ENCODE results near the gene HSD11B2.

HSD11B2 gene

GRCh38 chr16:67436640-67437193 is 5.8 kb downstream of the HSD11B2 start:
- DNase-seq, result no peak

- no peak for DNase-seq
Measured at GRCh38 chr16:67437513-67437912, 6.6 kb downstream of the HSD11B2 start.

DNA sequence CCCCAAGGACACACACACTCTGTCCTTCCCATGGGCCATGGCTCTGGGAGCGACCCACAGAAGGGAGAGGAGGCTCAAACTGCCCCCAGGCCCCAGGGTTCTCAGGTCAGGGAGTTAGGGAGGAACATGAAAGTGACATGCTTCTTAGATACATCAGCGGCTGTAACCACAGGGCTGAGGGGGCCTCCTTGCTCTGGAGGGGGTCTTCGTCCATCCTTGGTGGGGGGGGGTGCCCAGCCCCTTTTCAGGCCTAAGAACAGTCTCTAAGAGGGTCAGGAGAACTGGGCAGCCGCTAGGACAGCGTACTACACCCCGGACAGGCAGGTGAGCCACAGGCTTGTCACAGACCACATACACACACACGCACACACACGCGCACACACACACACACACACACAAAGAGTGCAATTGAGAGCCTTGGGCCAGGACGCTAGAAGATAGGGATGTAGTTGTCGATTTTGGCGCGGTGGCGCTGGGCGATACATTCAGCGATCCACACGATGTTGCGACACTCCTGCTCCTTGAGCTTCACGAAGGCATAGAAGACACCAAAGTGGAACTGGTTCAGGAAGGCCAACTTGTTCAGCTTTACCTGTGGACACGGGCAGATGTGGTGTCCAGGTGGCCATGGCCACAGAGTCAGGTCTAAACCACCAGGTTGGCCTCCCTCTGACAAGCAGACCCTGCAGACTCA is 7.3 kb downstream of the HSD11B2 start:
- DNase-seq, result no peak

DNA sequence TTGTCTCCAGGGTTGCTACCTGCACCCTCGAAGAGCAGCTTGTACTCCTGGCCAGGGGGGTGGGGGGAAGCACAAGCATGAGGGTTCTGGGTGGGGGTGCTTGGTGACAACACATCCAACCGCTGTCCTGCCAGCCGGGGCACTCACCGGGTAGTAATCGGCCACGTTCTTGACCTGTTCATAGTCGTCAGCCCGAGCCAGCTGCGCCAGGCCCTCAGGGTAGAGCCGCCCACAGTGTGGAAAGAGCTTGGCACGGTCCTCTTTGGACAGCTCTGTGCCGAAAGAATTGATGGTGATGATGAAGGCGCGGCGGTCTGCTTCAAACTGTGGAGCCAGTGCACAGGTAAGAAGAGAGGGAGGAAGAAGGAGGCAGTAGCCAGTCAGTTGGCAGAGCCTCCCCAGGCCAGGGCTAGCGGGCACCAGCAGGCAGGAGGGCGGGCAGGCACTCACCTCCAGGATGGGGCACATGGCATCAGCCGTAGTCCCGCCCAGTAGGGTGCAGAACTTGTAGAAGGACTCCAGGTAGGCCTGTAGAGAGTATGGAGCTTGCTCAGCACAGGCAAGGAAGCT is 8.0 kb downstream of the HSD11B2 start:
- no peak for DNase-seq

DNA sequence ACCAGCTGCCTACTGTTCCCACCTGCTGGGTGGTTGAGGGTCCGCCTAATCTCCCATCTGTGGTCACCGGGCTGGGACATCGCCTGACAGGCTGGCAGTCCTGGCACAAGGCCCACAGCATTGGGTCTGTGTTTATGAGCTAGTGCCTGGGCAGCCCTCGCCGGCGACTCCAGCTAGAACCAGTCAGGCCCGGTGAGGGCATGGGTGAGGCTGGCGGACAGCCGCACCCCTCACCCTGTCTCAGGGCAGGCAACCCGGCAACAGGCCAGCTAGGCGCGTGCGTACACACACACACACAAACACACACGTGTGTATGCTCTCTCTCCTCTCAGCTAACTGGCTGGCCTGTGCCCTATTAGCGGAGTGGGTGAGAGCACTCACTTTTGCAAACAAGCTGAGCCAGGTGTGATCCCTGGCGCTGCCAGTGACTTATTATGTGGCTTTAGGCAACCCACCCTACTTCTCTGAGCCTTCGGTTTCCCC is 10.4 kb downstream of the HSD11B2 start:
- peak; percentile 24 for DNase-seq

DNA sequence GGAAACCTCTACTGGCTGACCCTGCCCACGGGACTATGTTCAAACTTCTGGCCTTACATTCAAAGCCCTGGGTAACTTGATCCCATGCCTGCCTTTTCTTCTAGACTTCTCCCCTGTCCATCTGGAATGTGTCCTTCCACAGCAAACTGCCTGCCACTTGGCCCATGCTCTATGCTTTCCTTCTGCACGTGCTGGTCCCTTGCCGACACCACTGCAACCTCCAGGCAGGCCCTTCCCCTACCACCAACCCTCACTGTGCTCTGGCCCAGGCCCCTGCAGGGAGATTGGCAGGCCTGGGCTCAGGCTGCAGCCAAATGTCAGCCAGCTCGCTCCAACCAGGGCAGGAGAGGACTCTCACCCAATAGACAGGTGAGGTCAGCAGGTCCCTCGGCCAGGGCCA is 11.0 kb downstream of the HSD11B2 start:
- no peak for DNase-seq

DNA sequence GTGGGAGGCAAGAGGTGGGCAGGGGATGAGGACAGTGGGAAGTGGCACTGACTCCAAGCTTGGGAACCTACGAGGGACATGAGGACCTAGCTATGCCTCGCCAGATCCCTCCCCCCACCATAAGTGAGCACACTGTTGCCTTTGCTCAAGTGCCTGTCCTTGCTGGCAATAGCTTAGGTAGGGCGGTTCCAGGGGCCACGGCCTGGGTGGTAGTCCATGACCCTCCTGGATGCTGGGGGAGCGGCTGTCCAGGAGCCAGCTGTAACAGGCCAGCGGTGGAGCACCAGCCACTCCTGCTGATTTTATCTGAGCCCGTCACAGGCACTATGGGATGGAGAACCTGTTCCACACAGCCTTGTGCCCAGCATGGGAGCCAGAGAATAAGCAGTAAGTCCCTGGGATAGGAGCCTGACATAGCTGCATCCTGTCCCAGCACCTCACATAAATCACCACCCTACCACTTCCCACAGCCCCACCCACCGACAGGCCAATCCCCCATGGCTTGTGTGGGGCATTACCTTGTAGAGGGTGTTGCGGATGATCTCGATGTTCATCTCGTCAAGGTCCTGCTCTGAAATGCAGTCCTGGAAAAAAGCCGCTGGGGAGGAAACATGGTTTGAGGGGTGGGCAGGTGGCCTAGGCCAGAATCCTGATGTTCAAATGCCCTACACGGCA is 11.8 kb downstream of the HSD11B2 start:
- DNase-seq, result no peak

DNA sequence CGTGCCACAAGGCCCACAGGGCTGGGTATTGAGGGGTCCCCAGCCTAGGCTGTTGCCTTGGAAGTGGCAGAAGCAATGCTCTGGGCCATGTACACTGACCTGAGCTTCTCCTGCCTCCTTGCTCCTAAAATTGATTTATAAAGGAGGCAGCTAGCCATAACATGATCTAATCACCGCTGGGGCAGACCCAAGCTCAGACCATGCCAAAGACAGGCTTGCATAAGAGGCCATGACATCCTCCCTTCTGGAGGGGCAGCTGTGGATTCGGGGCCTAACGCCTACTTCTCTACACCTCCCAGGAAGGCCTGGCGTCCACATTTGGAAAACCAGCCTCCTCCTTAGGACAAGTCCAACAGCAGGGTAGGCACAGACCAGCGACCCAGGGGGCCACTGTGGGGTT is 12.3 kb downstream of the HSD11B2 start:
- DNase-seq, result no peak

GRCh38 chr16:67444259-67445125 is 13.6 kb downstream of the HSD11B2 start:
- no peak for DNase-seq

DNA sequence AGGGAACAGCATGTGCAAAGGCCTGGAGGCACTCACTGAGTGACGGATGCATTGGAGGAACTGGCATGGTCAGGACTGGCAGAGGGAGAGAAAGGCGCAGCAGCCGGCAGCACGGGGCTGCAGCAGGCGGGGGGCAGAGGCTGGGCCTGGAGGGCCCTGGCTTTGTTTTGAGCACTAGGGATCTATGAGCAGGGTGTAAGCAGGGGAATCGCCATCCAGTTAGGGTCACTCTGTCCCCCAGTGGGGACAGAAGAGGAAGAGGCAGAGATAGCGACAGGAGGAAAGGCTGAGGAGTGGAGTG is 14.2 kb downstream of the HSD11B2 start:
- no peak for DNase-seq

DNA sequence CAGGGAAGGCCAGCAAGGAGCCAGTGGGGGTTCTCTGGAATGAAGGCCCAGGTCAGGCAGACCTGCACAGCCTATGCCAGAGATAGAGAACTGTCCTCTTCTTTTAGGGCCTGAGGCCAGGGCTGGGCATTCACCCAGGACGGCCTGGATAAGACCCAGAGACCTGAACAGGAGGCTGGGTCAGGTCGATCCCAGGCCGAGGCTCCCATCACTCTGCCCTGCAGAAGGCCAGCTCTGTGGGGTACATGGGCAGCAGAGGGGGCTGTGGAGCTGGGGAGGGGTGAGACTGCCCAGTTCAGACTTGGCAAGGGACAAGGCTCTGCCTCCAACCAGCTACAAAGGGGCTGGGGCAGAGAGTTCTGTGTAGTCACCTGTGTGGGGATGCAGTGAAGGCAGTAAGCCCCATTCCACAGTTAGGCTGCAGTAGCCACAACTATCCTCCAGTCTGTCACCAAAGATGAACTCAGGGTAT is 14.6 kb downstream of the HSD11B2 start:
- DNase-seq, result no peak

DNA sequence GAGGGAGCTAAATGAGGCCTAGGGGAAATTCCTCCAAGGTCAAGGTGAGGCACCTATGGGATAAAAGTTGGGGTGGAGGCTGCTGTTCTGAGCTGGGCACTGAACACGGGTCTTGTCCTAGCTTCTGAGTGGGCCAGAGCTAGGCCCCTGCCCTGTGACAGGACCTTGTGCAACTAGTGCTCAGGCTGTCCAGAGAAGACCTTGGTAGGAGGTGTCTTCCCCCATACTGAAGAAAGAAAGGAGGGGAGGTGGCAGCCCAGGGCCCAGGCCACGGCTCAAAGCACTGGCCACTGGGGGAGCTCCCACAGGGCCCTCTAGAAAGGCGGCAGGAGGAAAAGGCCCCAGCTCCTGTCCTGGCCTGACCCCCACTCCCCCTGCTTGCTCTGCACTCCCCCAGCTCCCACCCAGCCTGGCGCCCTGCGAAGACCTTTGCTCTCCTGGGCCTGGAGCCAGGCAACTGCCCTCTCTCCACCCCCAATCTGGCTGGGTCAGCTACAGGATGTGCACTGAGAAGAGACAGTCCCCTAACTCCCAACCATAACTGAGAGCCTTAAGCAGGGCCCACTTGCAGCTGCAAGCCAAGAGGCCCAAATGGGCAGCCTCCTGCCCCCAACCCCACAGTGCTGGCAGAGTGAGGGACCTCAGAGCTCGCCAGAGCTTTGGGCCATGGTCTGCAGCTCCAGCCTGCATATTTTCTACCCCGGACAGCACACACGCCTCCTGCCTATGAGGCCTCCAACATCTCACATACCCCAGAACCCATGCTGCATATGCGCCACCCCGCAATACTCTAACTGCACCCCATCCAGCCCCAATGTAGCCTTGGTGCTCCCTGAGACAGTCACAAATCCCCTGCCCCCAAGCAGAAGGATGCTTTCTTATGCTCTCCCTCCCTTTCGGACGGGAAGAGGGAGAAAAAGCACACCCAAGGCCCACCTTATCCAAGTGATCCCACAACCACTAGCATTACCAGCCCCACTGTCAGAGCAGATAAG is 15.3 kb downstream of the HSD11B2 start:
- no peak for DNase-seq

DNA sequence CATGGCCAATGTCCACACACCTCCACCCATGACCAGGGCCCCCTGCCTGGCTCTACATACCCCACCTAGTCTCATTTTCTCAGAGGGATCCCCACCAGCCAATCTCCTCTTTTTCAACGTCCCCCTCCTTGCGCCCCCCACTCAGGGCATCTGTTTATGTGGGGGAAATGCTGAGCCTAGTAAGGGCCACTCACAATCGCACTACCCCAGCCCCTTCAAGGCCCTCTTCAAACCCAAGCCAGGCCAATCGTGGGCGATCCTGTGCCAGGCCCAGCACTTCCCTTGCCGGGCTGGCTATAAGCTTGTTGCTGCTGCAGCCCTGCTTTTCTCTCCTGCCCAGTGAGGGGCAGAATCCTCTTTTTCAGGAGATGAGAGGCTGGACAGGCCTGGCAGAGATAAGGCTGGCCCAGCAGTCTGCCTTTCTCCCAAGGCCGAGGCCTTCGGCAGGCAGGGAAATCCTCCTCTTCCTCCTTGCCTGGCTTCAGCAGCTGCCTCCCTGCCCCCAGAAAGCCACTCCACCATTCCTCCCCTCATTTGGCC is 16.1 kb downstream of the HSD11B2 start:
- no peak for DNase-seq

DNA sequence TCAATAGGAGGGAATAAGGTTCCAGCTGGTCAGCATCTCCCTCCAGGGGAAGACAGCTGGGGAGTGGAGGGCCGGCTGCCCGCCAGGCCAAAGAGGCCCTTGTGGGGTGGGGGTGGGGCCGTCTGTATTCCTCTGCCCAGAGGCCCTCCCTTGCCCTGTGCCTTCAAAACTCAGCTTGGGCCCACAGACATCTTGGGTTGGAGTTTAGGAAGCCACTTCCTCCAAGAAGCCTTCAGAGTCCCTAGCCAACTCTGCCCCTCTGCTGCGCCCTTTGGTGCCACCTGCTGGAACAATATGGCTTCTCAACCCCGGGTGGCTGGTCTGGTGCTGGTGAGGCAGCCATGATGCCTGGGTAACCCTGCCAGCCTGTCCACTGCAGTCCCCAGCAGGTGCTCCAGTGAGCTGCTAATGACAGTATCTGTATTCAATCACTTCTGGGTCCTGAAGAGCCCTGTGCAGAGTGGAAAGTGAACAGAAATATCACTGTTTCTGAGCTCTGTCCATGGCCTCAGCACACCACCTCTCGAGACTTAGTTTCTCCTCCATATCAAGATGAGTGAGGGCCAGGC is 16.7 kb downstream of the HSD11B2 start:
- DNase-seq, result peak; percentile 87

DNA sequence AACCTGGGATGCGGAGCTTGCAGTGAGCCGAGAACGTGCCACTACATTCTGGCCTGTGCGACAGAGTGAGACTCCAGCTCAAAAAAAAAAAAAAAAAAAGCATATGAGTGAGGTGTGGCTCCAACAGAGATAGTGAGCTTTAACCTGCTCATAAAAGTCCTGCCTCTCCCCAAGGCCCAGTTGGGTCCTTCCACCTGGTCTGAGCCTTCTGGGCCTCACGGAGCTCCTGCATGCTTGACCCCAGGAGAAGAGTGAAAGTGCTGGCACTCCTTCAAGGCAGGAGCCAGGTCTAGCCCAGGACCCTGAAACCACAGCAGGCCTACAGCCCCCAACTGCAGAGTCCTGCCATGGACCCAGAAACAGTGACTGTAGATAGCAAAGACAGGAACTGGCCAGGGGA is 17.7 kb downstream of the HSD11B2 start:
- DNase-seq, result no peak

- DNase-seq, result no peak
Measured at GRCh38 chr16:67449336-67449735, 18.4 kb downstream of the HSD11B2 start.

GRCh38 chr16:67449739-67450138 is 18.8 kb downstream of the HSD11B2 start:
- DNase-seq, result no peak

- no peak for DNase-seq
Measured at GRCh38 chr16:67451061-67451703, 20.3 kb downstream of the HSD11B2 start.

DNA sequence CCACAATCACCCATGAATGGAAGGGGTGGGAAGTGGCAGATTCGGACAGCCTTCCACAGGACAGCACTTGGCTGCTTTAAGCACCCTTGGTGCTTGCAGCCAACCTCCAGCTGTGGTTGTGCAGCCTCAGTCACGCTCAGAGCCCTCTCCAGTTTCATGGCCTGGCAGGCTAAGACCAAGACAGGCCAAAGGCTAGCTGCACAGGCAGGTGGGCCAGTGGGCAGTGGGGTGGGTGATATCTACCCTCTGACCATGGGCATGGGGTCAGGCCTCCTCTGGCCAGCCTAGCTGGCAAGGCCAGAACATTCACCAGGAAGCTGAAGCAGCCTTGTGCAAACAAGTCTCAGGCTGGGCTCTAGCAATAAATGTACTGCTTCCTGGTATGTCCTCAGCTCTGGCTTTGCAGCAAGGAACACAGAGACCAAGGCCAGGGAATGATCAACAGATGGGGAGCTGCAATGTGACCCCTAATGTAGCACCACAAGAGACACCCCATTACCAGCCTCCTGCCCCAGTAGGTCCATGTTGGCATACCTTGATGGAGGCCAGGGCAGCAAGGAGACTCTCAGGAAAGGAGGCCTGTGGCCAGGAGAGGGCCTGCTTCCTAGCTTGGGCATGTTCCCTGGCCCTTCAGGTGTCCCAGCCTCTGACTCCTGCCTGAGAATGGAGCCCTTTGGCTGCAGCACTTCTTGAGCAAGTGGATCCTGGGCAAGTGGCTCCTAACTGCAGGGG is 20.9 kb downstream of the HSD11B2 start:
- no peak for DNase-seq

DNA sequence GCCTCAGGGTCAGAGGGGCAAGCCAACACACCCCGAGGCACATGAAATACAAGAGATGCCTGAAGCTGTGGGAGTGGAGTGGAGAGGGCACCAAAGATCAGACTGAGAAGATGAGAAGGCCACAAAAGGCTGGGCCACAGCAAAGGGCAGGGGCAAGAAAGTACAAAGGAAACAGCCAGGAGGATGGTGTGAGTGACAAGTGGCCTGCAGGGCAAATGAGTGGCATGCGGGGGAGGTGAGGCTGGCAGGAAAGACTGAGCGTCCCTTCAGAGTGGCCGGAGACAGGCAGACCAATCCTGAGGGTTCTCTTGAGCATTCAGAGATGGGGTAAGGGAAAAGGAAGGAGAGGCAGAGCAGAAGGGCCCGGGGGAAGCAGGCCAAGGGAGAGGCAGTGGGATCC is 23.2 kb downstream of the HSD11B2 start:
- no peak for DNase-seq

Measured in RPMI8226 (cell line).